GM21717 (cell line): ENCODE data around the gene TMEM150A.
"Not testable (repeated sequence)": the region's sequence is repeated elsewhere in the genome, so short reads cannot be mapped to it uniquely, and the experiment has no call there.

Experiments used
- ATAC-seq: cut with Tn5 transposase; IDR thresholded peaks from one replicate; pipeline ENCODE4 v1.9.1; 2021; ENCODE audit warnings: mild to moderate bottlenecking, moderate library complexity; ENCODE audit not compliant: unreplicated experiment

The TMEM150A gene

DNA sequence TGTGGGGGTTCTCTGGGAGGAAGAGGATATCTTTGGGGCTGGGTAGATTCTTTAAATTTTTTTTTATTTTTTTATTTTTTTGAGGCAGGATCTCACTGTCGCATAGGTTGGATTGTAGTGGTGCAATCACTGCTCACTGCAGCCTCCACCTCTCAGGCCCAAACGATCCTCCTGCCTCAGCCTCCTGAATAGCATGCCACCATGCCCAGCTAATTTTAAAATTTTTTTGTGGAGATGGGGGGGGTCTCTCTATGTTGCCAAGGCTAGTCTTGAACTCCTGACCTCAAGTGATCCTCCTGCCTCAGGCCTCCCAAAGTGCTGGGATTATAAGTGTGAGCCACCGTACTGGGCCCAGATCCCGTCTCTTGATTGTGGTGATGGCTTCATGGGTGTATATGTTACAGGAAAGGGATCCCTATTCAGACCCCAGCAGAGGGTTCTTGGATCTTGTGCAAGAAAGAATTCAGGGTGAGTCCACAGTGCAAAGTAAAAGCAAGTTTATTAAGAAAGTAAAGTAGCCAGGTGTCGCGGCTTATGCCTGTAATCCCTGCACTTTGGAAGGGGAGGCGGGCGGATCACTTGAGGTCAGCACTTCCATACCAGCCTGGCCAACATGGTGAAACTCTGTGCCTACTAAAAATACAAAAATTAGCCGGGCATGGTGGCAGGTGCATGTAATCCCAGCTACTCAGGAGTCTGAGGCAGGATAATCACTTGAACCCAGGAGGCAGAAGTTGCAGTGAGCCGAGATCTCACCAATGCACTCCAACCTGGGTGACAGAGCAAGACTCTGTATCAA is 11.4 kb upstream of the TMEM150A start:
- ATAC-seq = no peak

DNA sequence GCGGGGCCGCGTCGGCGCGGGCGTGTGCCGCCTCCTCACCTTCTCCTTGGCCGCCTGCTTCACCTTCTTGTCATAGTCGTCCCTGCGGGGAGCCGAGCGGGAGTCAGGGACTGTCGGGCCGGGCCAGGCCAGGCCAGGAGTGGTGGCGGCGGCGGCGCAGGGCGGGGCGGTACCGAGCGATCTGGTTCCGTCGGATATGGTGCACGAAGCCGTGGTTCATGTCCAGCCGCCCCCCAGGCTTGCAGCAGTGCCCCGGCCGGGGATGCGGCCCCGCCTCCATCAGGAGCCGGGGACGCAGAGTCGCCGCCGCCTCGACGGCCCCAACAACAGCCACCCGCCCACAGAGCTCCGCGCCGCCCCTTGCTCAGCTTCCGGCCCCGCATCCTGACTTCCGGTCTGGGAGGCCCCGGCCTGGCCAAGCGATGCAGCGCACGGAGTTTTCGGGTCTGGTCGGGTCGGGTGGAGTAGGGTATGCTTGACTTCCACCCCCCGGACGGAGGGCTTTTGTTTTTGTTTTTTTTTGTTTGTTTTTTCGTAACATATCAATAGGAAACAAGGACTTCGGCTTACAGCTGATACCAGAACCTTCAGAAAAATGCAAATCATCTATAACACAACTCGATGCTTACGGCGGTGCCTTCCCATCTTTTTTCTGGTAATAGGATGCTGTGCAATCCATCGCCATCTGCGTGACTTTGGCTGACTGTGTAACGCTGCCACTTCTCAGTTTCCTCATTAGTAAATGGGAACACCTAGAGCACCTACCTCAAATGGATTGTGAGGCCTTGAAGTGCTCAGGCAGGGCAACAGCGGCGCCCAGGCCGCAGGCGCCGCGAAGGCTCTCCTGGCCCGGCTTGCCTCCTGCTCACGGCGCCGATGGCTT is 9.4 kb upstream of the TMEM150A start, which contains the start of gene C2orf68:
Gene C2orf68, minus strand, starts transcription at position 362 of the 883 bp plus-strand sequence. Its CDS starts 82 bp downstream, at position 280.
- peak; percentile 79 for ATAC-seq

DNA sequence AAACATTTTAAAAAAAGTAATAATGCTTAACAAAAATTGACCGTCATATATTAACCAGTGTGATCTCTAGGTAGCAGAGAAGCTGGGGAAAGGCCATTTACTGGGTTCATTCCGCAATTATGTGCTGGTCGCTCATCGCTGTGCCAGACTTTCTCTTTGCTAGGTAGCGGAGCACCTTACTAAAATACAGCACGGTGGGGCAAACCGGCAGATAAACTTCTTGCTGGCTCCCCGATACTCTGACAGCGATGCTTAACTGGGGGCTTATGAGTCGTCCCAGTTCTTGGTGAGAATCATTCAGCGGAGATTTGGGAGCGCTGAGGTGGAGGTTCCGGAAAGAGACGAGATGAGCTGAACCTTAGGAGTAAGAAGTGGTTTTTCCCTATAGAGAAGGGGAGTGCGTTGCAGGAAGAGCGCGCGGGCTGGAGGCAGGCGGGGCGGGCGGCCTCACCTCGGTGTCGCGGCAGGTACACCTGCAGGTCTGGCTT is 8.8 kb upstream of the TMEM150A start:
- ATAC-seq = no peak

DNA sequence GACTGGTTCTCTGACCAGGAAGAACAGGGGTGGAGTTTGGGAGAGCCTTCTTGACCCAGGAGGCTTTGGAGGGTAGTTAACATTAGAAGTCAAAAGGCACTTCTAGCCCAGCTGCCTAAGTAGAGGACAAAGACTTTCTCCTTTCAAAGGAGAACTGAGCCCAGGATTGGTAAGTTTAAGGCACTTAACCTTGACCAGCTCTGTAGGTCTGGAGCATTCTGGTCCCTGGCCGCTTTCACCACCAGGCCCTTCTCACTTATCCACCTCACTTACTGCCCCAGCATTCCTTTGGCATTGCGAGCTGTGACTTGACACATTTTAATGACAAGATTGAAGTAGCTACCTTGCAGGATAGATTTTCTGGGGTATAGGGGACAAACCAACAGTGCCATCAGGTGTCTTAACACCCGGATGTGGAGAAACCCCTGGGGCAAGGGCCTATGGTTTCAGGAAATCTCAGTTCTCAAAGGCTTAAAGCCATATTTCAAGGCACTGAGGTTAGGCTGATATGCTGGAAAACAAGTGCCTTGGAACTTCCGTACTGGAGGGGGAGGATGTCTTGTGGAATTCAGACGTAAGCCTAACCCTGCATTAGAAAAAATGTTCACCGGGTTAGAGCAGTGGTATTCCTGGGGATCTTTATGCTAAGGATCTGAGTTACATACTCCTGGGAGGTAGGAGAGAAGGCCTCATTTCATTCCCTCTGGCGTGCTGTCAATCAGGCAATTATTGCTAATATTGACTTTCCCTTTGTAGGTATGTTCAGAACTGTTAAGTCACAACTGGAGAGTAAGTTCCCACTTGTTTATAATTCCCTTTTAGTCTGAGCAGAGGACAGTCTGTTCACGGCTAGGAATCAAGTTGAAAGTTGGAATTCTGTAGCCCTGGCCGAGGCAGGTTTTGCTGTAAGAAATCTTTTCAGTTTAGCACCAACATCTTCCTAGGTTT is 5.0 kb upstream of the TMEM150A start:
- no peak for ATAC-seq

GRCh38 chr2:85606116-85606455 is 3.6 kb upstream of the TMEM150A start:
- no peak for ATAC-seq

GRCh38 chr2:85605406-85606115 is 3.1 kb upstream of the TMEM150A start:
- no peak for ATAC-seq

DNA sequence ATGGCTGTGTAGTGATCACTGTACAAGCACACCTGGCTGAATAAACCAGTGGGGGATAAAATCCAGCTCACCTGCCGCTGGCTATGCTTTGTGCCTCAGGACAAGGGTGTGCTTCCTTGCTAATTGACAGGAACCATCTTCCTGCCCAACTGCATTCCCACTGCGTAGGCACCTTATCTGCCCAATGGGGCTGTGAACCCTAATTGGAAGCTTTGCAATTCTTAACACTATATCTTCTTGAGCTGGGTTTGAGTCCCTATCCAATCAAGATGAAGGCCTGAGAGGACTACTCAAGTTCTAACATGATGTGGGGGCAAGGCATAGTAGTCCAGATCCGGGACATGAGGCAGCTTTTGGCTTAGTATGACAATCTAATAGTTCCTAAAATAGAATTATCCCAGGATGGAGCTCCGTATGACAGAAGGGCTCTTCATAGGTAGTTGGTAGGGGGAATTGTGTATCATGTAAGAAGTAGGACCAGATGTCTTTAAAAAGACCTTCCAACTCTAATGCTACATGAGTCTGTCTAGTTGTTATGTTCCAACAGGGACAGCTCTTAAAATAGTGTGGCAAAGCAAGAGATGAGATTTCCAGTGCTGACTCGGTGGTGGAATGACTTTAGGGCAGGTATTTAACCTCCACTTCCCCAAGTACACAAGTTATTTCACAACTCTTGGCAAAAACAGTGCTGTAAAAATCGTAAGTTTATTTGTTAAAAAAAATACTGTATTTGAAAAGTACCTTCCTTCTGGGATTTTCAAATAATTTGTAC is 2.3 kb upstream of the TMEM150A start:
- no peak for ATAC-seq

DNA sequence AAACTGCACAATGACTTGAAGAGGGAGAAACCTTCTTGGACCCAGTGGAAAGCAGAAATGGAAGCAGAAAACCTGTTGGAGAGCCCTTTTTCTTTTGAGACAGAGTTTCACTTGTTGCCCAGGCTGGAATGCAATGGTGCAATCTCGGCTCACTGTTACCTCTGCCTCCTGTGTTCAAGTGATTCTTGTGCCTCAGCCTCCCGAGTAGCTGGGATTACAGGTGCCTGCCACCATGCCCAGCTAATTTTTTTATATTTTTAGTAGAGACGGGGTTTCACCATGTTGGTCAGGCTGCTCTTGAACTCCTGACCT is 1.6 kb upstream of the TMEM150A start:
- ATAC-seq = not testable (repeated sequence)

DNA sequence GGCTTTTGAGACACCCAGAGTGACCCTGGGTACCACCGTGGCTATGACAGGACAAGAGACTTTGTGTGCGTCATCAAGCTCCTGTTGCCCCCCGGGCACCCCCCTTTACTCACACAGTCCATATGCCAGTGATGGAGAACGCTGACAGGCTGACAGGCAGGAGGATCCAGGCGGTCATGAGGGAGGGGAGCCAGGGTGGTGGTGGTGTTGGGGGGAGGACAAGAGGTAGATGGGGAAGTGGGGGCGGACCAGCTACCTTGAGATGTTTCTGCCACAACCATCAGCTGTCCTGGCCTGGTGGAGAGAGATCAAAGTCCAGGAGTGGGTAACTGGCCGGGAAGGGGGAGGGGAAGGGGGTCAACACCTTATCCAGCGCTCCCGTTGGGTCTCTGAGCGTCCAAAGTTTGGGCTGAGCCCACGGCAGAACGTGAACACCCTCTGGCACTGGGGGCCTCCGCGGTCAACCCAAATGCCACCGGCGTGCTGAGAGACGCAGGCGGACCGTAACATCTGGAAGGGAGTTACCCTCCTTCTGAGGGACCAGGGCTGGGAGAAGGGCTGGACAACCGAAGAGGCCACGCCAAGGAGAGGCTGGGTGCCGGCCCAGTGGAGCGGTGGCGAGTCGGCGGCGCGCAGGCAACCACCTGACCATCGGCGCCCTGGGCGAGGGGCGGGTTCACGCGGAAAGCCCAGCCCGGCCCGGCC is 575 bp downstream of the TMEM150A start:
- ATAC-seq = peak; percentile 24

- ATAC-seq = no peak
Observed at GRCh38 chr2:85600951-85601770, 1.3 kb downstream of the TMEM150A start.

DNA sequence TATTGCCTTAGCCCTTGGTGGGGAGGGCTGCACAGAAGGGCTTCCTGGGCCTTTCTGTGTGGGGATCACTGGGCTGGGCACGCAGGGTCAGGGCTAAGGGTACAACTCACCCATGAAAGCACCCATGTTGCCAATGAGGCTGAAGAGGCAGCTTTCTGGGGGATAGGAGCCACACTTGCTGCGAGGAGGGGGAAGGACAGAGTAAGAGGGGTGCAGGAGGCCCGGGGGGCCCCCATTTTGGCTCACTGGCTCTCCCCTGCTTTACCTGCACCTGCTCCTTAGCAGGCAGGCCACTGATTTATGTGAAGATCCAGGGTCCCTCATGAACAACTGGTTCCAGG is 2.3 kb downstream of the TMEM150A start:
- ATAC-seq = no peak

DNA sequence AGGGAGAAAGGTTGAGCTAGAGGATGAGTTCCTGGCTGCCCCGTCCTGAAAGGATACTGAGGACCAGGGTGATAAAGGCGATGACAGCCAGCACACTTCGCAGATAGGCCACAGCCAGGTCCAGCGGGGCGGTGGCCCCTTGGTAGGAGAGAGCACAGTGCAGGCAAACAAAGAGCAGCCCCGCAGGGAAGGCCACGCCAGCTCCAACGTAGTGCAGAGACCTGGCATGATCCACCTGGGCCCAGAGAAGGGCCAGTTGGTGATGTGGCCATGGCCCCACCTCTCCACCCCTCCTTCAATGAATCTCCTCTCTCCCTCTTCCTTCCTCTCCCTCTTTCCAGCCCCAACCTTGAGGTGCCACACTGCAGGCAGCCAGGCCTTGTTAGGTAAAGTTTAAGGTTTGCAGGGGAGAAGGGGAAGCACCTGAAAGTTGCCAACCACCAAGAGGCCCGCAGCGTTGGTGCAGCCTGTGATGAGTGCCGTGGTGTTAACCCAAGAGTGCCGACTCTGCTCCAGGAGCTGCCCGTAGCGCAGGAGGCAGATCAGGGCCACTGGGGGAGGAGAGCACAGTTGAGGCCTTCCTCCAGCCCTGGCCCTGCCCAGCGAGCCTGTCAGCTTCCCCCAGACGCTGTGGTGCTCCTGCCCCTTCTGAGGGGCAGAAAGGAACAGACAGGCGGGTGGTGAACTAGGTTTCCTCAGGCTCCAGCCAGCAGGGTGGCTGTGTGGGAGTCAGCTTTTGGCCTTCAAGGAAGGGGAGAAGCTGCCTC is 2.8 kb downstream of the TMEM150A start:
- ATAC-seq = no peak

GRCh38 chr2:85598594-85599340 is 3.7 kb downstream of the TMEM150A start:
- no peak for ATAC-seq

- no peak for ATAC-seq
Observed at GRCh38 chr2:85597241-85597640, 5.3 kb downstream of the TMEM150A start.

DNA sequence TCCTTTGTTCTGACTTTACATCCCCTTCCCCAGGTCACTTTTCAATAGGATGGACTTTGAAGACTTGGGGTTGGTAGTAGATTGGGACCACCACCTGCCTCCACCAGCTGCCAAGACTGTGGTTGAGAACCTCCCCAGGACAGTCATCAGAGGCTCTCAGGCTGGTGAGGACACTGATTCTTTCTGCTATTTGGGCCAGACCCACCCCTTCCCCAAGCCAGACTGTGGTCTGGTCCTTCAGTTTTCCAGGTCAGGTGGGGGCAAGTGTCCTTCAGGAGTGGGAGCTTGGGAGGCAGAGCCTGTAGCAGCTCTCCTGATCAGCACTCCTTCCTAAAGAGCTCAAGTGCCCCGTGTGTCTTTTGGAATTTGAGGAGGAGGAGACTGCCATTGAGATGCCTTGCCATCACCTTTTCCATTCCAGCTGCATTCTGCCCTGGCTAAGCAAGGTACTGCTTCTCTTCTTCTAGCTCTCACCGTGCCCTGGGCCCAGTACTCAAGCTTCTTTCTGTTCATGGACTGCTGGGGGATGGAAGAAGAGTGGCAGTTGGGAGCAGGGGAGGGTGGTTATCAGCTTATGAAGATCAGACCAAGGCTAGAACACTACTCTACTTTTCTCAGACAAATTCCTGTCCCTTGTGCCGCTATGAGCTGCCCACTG is 5.9 kb downstream of the TMEM150A start:
- no peak for ATAC-seq

DNA sequence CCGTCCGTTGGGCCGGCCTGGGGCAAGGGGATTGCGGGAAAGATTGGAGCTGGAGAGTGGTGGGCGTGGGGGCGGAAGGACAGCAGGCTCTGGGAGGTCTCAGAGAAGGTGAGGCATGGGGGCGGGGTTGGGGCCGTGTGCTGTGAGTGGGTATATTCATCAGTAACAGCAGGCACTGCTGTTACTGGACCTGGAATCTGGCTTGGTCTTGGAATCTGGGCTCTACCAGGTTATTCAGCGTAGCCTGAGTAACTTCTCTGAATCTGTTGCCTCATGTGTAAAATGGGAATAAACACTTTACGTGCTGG is 6.5 kb downstream of the TMEM150A start:
- no peak for ATAC-seq
